ENCODE measurements around the gene KDM4B.

The KDM4B gene

DNA sequence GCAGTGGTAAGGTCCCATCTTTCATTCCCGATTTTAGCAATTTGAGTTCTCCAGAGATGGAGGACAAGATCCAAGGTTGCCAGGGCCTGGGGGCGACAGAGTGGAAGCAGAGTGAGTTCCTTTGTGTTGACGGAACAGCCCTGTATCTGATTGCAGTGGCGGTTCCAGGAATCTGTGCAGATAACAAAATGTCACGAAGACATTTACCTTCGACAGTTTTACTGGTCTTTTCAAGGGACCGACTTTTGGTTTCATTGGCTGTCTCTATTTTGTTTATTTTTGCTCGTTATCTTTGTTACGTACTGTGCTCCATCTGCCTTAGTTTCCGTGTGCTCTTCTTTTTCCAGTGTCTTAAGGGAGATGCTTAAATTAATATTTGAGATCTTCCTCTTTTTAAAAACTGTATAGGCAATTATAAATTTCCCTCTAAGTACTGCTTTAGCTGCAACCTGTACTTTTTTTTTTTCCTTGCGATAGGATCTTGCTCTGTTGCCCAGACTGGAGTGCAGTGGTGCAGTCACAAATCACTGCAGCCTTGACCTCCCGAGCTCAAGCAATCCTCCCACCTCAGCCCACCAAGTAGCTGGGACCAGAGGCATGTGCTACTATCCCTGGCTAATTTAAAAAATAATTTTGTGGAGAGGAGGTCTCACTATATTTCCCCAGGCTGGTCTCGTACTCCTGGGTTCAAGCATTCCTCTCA is 23.2 kb downstream of the KDM4B start:
- Histone ChIP-seq H3K27me3 (ENCODE audit: insufficient read depth, poor library complexity, severe bottlenecking) (no peaks in the 10 kb centered on the region), H3K27ac (replicated peaks) (no peak overlapping the region), H3K4me3 (replicated peaks; ENCODE audit: insufficient read depth, low read length) (no peak overlapping the region)
- no peak for DNase-seq (ENCODE audit: low read depth in 1 of 2, low spot score in 1 of 2)
- TF ChIP-seq, protein P1, sequence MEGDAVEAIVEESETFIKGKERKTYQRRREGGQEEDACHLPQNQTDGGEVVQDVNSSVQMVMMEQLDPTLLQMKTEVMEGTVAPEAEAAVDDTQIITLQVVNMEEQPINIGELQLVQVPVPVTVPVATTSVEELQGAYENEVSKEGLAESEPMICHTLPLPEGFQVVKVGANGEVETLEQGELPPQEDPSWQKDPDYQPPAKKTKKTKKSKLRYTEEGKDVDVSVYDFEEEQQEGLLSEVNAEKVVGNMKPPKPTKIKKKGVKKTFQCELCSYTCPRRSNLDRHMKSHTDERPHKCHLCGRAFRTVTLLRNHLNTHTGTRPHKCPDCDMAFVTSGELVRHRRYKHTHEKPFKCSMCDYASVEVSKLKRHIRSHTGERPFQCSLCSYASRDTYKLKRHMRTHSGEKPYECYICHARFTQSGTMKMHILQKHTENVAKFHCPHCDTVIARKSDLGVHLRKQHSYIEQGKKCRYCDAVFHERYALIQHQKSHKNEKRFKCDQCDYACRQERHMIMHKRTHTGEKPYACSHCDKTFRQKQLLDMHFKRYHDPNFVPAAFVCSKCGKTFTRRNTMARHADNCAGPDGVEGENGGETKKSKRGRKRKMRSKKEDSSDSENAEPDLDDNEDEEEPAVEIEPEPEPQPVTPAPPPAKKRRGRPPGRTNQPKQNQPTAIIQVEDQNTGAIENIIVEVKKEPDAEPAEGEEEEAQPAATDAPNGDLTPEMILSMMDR (IDR thresholded peaks at IDR 0.05; ENCODE audit: insufficient read depth, low read length) = no peak
- TF ChIP-seq SPI1 (IDR thresholded peaks at IDR 0.05; ENCODE audit: borderline replicate concordance, low read depth) (no peak), POLR2AphosphoS5 (IDR thresholded peaks at IDR 0.05; ENCODE audit: low read depth) (no peak), GABPA (IDR thresholded peaks at IDR 0.05; ENCODE audit: low read depth) (no peak)
- TF ChIP-seq, protein P2, sequence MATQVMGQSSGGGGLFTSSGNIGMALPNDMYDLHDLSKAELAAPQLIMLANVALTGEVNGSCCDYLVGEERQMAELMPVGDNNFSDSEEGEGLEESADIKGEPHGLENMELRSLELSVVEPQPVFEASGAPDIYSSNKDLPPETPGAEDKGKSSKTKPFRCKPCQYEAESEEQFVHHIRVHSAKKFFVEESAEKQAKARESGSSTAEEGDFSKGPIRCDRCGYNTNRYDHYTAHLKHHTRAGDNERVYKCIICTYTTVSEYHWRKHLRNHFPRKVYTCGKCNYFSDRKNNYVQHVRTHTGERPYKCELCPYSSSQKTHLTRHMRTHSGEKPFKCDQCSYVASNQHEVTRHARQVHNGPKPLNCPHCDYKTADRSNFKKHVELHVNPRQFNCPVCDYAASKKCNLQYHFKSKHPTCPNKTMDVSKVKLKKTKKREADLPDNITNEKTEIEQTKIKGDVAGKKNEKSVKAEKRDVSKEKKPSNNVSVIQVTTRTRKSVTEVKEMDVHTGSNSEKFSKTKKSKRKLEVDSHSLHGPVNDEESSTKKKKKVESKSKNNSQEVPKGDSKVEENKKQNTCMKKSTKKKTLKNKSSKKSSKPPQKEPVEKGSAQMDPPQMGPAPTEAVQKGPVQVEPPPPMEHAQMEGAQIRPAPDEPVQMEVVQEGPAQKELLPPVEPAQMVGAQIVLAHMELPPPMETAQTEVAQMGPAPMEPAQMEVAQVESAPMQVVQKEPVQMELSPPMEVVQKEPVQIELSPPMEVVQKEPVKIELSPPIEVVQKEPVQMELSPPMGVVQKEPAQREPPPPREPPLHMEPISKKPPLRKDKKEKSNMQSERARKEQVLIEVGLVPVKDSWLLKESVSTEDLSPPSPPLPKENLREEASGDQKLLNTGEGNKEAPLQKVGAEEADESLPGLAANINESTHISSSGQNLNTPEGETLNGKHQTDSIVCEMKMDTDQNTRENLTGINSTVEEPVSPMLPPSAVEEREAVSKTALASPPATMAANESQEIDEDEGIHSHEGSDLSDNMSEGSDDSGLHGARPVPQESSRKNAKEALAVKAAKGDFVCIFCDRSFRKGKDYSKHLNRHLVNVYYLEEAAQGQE (IDR thresholded peaks at IDR 0.05; ENCODE audit: insufficient replicate concordance, low read depth) = no peak

DNA sequence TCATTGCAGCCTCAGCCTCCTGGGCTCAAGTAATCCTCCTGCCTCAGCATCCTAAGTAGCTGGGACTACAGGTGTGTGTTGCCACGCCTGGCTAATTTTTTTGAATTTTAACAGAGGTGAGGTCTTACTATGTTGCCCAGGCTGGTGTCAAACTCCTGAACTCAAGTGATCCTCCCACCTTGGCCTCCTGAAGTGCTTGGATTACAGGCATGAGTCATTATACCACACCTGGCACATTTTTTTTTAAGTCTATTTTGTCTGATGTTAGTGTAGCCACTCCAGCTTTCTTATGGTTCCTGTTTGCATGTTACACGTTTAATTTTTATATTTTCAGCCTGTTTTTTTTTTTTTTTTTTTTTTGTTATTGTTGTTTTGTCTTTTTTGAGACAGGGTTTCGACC is 24.8 kb downstream of the KDM4B start:
- no peak overlapping the region for H3K27ac ChIP-seq (replicated peaks)
- DNase-seq (ENCODE audit: low read depth in 1 of 2, low spot score in 1 of 2) = no peak
- no peak overlapping the region for H3K4me3 ChIP-seq (replicated peaks; ENCODE audit: insufficient read depth, low read length)
- TF ChIP-seq POLR2AphosphoS5 (IDR thresholded peaks at IDR 0.05; ENCODE audit: low read depth) (no peak), GABPA (IDR thresholded peaks at IDR 0.05; ENCODE audit: low read depth) (no peak), SPI1 (IDR thresholded peaks at IDR 0.05; ENCODE audit: borderline replicate concordance, low read depth) (no peak)
- TF ChIP-seq, protein P1 (IDR thresholded peaks at IDR 0.05; ENCODE audit: insufficient read depth, low read length) = no peak
- TF ChIP-seq, protein P2 (IDR thresholded peaks at IDR 0.05; ENCODE audit: insufficient replicate concordance, low read depth) = no peak
- no peaks in the 10 kb centered on the region for H3K27me3 ChIP-seq (ENCODE audit: insufficient read depth, poor library complexity, severe bottlenecking)

DNA sequence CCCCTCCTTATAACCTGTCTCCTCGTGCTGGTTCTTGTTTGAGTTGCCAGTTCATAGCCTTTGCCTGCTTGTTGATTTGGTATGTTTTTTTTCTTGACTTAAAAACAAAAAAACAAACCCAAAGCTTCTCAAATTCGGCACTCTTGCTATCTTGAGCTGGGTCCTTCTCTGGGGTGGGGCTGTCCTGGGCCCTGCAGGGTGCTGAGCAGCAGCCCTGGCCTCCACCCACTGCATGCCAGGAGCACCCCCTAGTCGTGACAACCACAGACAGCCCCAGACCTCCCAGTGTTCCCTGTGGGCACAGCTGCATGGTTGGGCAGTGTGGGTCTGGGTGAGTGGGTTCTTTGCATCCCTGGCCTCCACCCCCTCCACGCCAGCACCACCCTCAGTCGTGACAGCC is 27.8 kb downstream of the KDM4B start:
- no peak for DNase-seq (ENCODE audit: low read depth in 1 of 2, low spot score in 1 of 2)
- H3K27me3 ChIP-seq (ENCODE audit: insufficient read depth, poor library complexity, severe bottlenecking) = no peaks in the 10 kb centered on the region
- TF ChIP-seq, protein P1 (IDR thresholded peaks at IDR 0.05; ENCODE audit: insufficient read depth, low read length) = no peak
- TF ChIP-seq, protein P2 (IDR thresholded peaks at IDR 0.05; ENCODE audit: insufficient replicate concordance, low read depth) = no peak
- TF ChIP-seq POLR2AphosphoS5 (IDR thresholded peaks at IDR 0.05; ENCODE audit: low read depth) (no peak), GABPA (IDR thresholded peaks at IDR 0.05; ENCODE audit: low read depth) (no peak), SPI1 (IDR thresholded peaks at IDR 0.05; ENCODE audit: borderline replicate concordance, low read depth) (no peak)
- no peak overlapping the region for H3K4me3 ChIP-seq (replicated peaks; ENCODE audit: insufficient read depth, low read length)
- no peak overlapping the region for H3K27ac ChIP-seq (replicated peaks)
